Common myeloid progenitor, CD34-positive (primary cell): ENCODE measurements around the gene UST.
"Not testable (repeated sequence)": the region's sequence is repeated elsewhere in the genome, so short reads cannot be mapped to it uniquely, and the experiment has no call there.

Source experiments
- CTCF ChIA-PET: fragments of 350-600 bp; sonication (Branson Sonifier 250); formaldehyde crosslinking; loops from one replicate; lab custom pipeline; 2021; ENCODE audit warnings: antibody characterized with exemption; lab: Charles Lee
- POLR2A ChIA-PET: fragments of 350-600 bp; sonication (Branson Sonifier 250); formaldehyde crosslinking; loops from one replicate; lab custom pipeline; 2021; ENCODE audit warnings: antibody characterized with exemption; lab: Charles Lee
- DNase-seq, 3 donors: peaks; one replicate each; pipeline versions ENCODE4 v3.0.0 to v3.0.0-alpha.2; 2013
- H3K27ac ChIP-seq, 2 experiments: 1 replicate in 1 of 2; 2 replicates in 1 of 2; pipeline ENCODE4 v1.7.0; 2013; ENCODE audit warnings: inconsistent platforms in 2 of 2, low read length in 2 of 2, mild to moderate bottlenecking in 2 of 2, low read depth in 1 of 2, moderate library complexity in 1 of 2; ENCODE audit not compliant: severe bottlenecking in 2 of 2, insufficient read depth in 1 of 2, poor library complexity in 1 of 2
- H3K27me3 ChIP-seq, 5 experiments: replicated peaks in 2 of 5; 1 replicate in 3 of 5; 2 replicates in 2 of 5; pipeline versions ENCODE4 v1.6.1 to v1.7.0; 2013; ENCODE audit warnings: low read length in 4 of 5, mild to moderate bottlenecking in 2 of 5, moderate library complexity in 2 of 5, inconsistent platforms in 1 of 5; ENCODE audit not compliant: insufficient read depth in 5 of 5, control insufficient read depth in 4 of 5
- H3K36me3 ChIP-seq, 4 experiments: 1 replicate in 2 of 4; 2 replicates in 2 of 4; pipeline versions ENCODE4 v1.6.1 to v1.7.0; 2013; ENCODE audit warnings: low read length in 3 of 4, control low read depth in 1 of 4, mild to moderate bottlenecking in 1 of 4; ENCODE audit not compliant: control insufficient read depth in 4 of 4, insufficient read depth in 4 of 4
- H3K4me1 ChIP-seq, 4 experiments: 1 replicate in 3 of 4; 2 replicates in 1 of 4; pipeline versions ENCODE4 v1.6.1 to v1.7.1; 2013; ENCODE audit warnings: low read length in 3 of 4, mild to moderate bottlenecking in 3 of 4, control low read depth in 1 of 4, inconsistent platforms in 1 of 4, moderate library complexity in 1 of 4; ENCODE audit not compliant: control insufficient read depth in 4 of 4, insufficient read depth in 4 of 4; ENCODE audit errors: control extremely low read depth in 1 of 4
- H3K4me3 ChIP-seq, 7 experiments: 1 replicate in 4 of 7; 2 replicates in 3 of 7; pipeline versions ENCODE4 v1.5.1 to v1.7.0; 2013; ENCODE audit warnings: mild to moderate bottlenecking in 7 of 7, low read length in 6 of 7, moderate library complexity in 6 of 7, inconsistent platforms in 2 of 7, low read depth in 2 of 7, control low read depth in 1 of 7; ENCODE audit not compliant: insufficient read depth in 4 of 7, control insufficient read depth in 1 of 7; ENCODE audit errors: extremely low read depth in 1 of 7
- H3K9me3 ChIP-seq, 5 experiments: 1 replicate in 4 of 5; 2 replicates in 1 of 5; pipeline versions ENCODE4 v1.6.1 to v1.7.1; 2013; ENCODE audit warnings: low read length in 4 of 5, mild to moderate bottlenecking in 2 of 5, inconsistent platforms in 1 of 5, low read depth in 1 of 5, moderate library complexity in 1 of 5; ENCODE audit not compliant: control insufficient read depth in 4 of 5, insufficient read depth in 2 of 5; ENCODE audit errors: control extremely low read depth in 1 of 5
- WGBS: methylation state at CpG from one replicate; pipeline ENCODE4 v1.1.5; 2013; ENCODE audit not compliant: insufficient coverage; 5-methylcytosine and 5-hydroxymethylcytosine counted together

Gene UST

GRCh38 chr6:148840256-148840655 is 93.4 kb downstream of the UST start:
- CTCF ChIA-PET: no interaction called here
- POLR2A ChIA-PET: no interaction called here
- no peaks in the 10 kb centered on the region for H3K9me3 ChIP-seq
- H3K36me3 ChIP-seq: no peaks in the 10 kb centered on the region
- peaks cover 0 to 3% (median 0%) of the 10 kb centered on the region in 4 experiments for H3K4me1 ChIP-seq
- no peak overlapping the region for H3K27ac ChIP-seq
- H3K4me3 ChIP-seq: no peak overlapping the region
- no peaks in the 10 kb centered on the region for H3K27me3 ChIP-seq
- WGBS: 100% methylated on average over 3 of the region's 5 CpGs
- no peak for DNase-seq

- Histone ChIP-seq H3K4me1 (peaks cover 0 to 3% (median 0%) of the 10 kb centered on the region in 4 experiments), H3K27me3 (no peaks in the 10 kb centered on the region), H3K4me3 (no peak overlapping the region), H3K36me3 (no peaks in the 10 kb centered on the region), H3K27ac (no peak overlapping the region), H3K9me3 (no peaks in the 10 kb centered on the region)
- POLR2A ChIA-PET: no interaction called here
- CTCF ChIA-PET: interaction anchor here (1.2 to 1.5 kb wide), 3 partner anchors 10 to 66 kb away, joined by 3 read pairs; no protein-coding TSS in a partner anchor
- 100% methylated on average over 3 of the region's 12 CpGs for WGBS
- DNase-seq: peak in 1 of 3 donors; percentile 22
These were observed 95.6 kb downstream of the UST start for GRCh38 chr6:148842296-148843019.

GRCh38 chr6:148845464-148845863 is 98.6 kb downstream of the UST start:
- no peak overlapping the region for H3K27ac ChIP-seq
- no peak overlapping the region for H3K4me3 ChIP-seq
- no peaks in the 10 kb centered on the region for H3K27me3 ChIP-seq
- peaks cover 0 to 5% (median 0%) of the 10 kb centered on the region in 4 experiments for H3K4me1 ChIP-seq
- no CpG with 5 or more reads among the region's 1 CpG for WGBS
- CTCF ChIA-PET: no interaction called here
- no peaks in the 10 kb centered on the region for H3K9me3 ChIP-seq
- no peak for DNase-seq
- no peaks in the 10 kb centered on the region for H3K36me3 ChIP-seq
- POLR2A ChIA-PET: no interaction called here

GRCh38 chr6:148846778-148847761 is 100.2 kb downstream of the UST start:
- CTCF ChIA-PET: no interaction called here
- H3K36me3 ChIP-seq: no peaks in the 10 kb centered on the region
- POLR2A ChIA-PET: no interaction called here
- no peak overlapping the region for H3K4me3 ChIP-seq
- no peaks in the 10 kb centered on the region for H3K9me3 ChIP-seq
- no peak overlapping the region for H3K27ac ChIP-seq
- H3K4me1 ChIP-seq: peaks cover 0 to 5% (median 0%) of the 10 kb centered on the region in 4 experiments
- no peaks in the 10 kb centered on the region for H3K27me3 ChIP-seq
- 73% methylated on average over 3 of the region's 4 CpGs for WGBS
- DNase-seq: peak in 1 of 3 donors; percentile 14

- Histone ChIP-seq H3K36me3 (no peaks in the 10 kb centered on the region), H3K4me3 (no peak overlapping the region), H3K4me1 (peaks cover 0 to 6% (median 3%) of the 10 kb centered on the region in 4 experiments), H3K27ac (no peak overlapping the region), H3K27me3 (no peaks in the 10 kb centered on the region), H3K9me3 (no peaks in the 10 kb centered on the region)
- WGBS: 96% methylated on average over 2 of the region's 4 CpGs
- DNase-seq: no peak
- ChIA-PET POLR2A (no interaction called here), CTCF (no interaction called here)
These were observed 102.1 kb downstream of the UST start for GRCh38 chr6:148848915-148849314.

GRCh38 chr6:148849449-148849848 is 102.6 kb downstream of the UST start:
- DNase-seq: peak in 2 of 3 donors; percentile 45 to 62
- H3K27me3 ChIP-seq, H3K4me3 ChIP-seq, POLR2A ChIA-PET, H3K27ac ChIP-seq, CTCF ChIA-PET, H3K36me3 ChIP-seq, H3K9me3 ChIP-seq: not testable (repeated sequence)
- no CpG with 5 or more reads among the region's 5 CpGs for WGBS
- peaks cover 0 to 11% (median 5%) of the 10 kb centered on the region in 4 experiments for H3K4me1 ChIP-seq

GRCh38 chr6:148850964-148851363 is 104.1 kb downstream of the UST start:
- no CpG with 5 or more reads among the region's 3 CpGs for WGBS
- peaks cover 0 to 24% (median 10%) of the 10 kb centered on the region in 4 experiments for H3K4me1 ChIP-seq
- no peaks in the 10 kb centered on the region for H3K27me3 ChIP-seq
- ChIA-PET POLR2A (no interaction called here), CTCF (no interaction called here)
- no peak for DNase-seq
- H3K4me3 ChIP-seq: no peak overlapping the region
- no peak overlapping the region for H3K27ac ChIP-seq
- no peaks in the 10 kb centered on the region for H3K36me3 ChIP-seq
- no peaks in the 10 kb centered on the region for H3K9me3 ChIP-seq
